ENCODE data around the gene ANO2. TPM values are rescaled to one million over a fixed set of nuclear protein-coding genes. Genes with fewer than 3 reads are reported as not detected.

ANO2 gene
- polyA plus RNA-seq, 1 donor from 2014 or later: 1.8 TPM

DNA sequence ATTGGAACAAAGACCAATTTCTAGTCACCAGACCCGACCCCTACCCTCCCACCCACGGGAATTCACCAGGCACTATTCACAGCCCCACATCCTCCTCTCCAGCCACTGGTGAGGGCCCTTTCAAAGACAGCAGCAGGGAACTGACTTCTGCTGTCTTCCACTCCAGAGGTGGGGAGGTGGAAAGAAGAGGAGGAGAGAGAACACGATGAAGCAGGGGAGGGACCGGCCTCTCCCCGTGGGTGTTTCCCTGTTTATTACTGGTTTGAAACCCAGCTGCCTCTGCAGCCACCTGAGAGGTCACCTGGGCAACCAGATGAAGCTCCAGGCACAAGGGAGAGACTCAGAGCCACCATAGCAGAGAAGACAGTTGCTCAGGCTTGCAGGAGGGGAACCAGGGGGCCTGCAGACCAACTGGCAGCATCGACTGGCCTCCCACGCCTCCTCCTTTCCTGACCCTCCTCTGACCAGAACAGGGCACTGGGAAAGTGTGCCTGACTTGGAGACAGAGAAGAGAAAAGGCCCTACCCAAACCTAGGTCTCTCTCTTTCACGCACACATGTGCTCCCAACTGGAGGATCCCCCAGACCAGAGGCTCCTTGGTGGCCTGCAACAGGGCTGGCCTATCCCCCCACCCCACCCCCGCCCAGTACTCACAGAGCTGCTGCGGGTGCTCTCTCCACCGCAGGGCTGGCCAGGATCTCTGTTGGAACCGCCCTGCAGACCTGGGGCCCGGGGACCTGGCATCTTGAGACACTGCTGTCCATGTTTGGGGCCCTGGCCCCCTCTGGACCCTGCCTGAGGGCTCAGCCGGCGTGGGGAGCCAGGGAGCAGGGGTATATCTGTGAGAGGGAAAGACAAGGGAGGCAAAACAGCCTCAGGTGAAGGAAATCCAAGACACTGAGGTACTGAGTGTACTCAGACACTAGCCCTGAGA lies 22.8 kb downstream of the ANO2 start:
- H3K9me2 ChIP-seq (ENCODE audit: insufficient read depth, low read length): no peaks in the 10 kb centered on the region
- no peak overlapping the region for H3K4me3 ChIP-seq (ENCODE audit: low read length)
- H3K36me3 ChIP-seq (ENCODE audit: insufficient read depth, low read length): no peaks in the 10 kb centered on the region
- H3K27me3 ChIP-seq (ENCODE audit: insufficient read depth, low read depth, low read length): no peaks in the 10 kb centered on the region
- no peaks in the 10 kb centered on the region for H3K79me2 ChIP-seq (replicated peaks; ENCODE audit: insufficient read depth, low read length)
- H3K4me2 ChIP-seq (ENCODE audit: low read length): no peak overlapping the region
- no peak overlapping the region for H3K9ac ChIP-seq (ENCODE audit: low read length)
- no peaks in the 10 kb centered on the region for H3K9me3 ChIP-seq (ENCODE audit: low read length)
- TF ChIP-seq EP300 (conservative IDR thresholded peaks at IDR 0.05; ENCODE audit: poor library complexity, severe bottlenecking) (no peak), RAD21 (conservative IDR thresholded peaks at IDR 0.05) (no peak), EZH2 (IDR thresholded peaks at IDR 0.05; ENCODE audit: borderline replicate concordance, insufficient read depth, low read length, poor library complexity, severe bottlenecking) (no peak), SMC3 (conservative IDR thresholded peaks at IDR 0.05; ENCODE audit: poor library complexity) (no peak), POLR2AphosphoS5 (IDR thresholded peaks at IDR 0.05) (no peak), MXI1 (conservative IDR thresholded peaks at IDR 0.05; ENCODE audit: poor library complexity, severe bottlenecking) (no peak), TAF1 (IDR thresholded peaks at IDR 0.05; ENCODE audit: low read depth) (no peak)
- TF ChIP-seq, protein P1, sequence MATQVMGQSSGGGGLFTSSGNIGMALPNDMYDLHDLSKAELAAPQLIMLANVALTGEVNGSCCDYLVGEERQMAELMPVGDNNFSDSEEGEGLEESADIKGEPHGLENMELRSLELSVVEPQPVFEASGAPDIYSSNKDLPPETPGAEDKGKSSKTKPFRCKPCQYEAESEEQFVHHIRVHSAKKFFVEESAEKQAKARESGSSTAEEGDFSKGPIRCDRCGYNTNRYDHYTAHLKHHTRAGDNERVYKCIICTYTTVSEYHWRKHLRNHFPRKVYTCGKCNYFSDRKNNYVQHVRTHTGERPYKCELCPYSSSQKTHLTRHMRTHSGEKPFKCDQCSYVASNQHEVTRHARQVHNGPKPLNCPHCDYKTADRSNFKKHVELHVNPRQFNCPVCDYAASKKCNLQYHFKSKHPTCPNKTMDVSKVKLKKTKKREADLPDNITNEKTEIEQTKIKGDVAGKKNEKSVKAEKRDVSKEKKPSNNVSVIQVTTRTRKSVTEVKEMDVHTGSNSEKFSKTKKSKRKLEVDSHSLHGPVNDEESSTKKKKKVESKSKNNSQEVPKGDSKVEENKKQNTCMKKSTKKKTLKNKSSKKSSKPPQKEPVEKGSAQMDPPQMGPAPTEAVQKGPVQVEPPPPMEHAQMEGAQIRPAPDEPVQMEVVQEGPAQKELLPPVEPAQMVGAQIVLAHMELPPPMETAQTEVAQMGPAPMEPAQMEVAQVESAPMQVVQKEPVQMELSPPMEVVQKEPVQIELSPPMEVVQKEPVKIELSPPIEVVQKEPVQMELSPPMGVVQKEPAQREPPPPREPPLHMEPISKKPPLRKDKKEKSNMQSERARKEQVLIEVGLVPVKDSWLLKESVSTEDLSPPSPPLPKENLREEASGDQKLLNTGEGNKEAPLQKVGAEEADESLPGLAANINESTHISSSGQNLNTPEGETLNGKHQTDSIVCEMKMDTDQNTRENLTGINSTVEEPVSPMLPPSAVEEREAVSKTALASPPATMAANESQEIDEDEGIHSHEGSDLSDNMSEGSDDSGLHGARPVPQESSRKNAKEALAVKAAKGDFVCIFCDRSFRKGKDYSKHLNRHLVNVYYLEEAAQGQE (IDR thresholded peaks at IDR 0.05; ENCODE audit: borderline replicate concordance): no peak
- TF ChIP-seq, protein P2, sequence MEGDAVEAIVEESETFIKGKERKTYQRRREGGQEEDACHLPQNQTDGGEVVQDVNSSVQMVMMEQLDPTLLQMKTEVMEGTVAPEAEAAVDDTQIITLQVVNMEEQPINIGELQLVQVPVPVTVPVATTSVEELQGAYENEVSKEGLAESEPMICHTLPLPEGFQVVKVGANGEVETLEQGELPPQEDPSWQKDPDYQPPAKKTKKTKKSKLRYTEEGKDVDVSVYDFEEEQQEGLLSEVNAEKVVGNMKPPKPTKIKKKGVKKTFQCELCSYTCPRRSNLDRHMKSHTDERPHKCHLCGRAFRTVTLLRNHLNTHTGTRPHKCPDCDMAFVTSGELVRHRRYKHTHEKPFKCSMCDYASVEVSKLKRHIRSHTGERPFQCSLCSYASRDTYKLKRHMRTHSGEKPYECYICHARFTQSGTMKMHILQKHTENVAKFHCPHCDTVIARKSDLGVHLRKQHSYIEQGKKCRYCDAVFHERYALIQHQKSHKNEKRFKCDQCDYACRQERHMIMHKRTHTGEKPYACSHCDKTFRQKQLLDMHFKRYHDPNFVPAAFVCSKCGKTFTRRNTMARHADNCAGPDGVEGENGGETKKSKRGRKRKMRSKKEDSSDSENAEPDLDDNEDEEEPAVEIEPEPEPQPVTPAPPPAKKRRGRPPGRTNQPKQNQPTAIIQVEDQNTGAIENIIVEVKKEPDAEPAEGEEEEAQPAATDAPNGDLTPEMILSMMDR (IDR thresholded peaks at IDR 0.05; ENCODE audit: poor library complexity, severe bottlenecking): no peak
- H3F3A ChIP-seq (ENCODE audit: insufficient read depth, low read length, poor library complexity, severe bottlenecking): no peaks in the 10 kb centered on the region
- no peak overlapping the region for H2AFZ ChIP-seq (ENCODE audit: low read depth, low read length)
- no peak overlapping the region for H3K27ac ChIP-seq (ENCODE audit: low read length)
- H4K20me1 ChIP-seq (ENCODE audit: insufficient read depth): no peaks in the 10 kb centered on the region

DNA sequence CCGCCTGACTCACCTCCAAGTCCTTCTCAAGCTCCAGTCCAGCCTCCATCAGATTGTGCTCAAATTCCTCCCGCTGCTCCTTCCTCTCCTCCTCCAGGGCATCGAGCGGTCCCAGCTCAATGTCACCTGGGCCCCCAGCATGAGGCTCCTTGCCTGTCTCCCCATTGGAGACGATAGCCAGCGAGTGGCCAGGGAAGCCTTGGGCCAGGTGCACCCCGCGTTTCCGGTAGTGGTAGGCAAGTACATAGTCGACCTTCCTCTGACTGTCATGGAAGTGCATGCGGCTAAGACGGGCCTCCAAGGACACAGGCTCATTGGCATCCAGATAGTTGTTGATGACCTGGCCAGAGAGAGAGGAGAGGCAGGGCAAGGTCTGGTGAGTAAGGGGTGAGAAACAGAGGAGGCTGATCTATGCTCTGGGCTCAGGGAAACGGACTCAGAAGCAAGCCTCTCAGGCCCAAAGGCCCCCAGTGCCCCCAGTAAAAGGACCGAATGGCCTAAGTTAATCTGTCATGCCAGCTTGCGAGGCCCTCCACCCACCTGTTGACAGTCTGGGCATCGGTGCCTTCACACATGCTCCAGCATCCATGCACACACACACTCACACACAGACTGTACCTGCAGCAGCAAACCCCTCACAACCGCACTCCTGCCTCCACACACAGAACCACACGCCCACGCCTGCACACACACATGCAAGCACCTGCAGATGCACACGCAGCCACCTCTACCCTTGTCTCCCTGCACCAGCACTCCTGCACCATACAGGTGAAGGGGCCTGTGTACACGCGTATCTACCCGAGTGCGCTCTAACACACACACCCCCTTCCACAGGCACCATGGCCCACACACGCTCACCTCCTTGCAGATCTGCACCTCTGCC lies 23.8 kb downstream of the ANO2 start:
- Histone ChIP-seq H3K9me3 (ENCODE audit: low read length) (no peaks in the 10 kb centered on the region), H3K9ac (ENCODE audit: low read length) (no peak overlapping the region), H4K20me1 (ENCODE audit: insufficient read depth) (no peaks in the 10 kb centered on the region), H3K79me2 (replicated peaks; ENCODE audit: insufficient read depth, low read length) (no peaks in the 10 kb centered on the region), H3K36me3 (ENCODE audit: insufficient read depth, low read length) (no peaks in the 10 kb centered on the region), H3K27ac (ENCODE audit: low read length) (no peak overlapping the region), H3K9me2 (ENCODE audit: insufficient read depth, low read length) (no peaks in the 10 kb centered on the region), H3K27me3 (ENCODE audit: insufficient read depth, low read depth, low read length) (no peaks in the 10 kb centered on the region), H2AFZ (ENCODE audit: low read depth, low read length) (no peak overlapping the region), H3K4me3 (ENCODE audit: low read length) (no peak overlapping the region), H3K4me2 (ENCODE audit: low read length) (no peak overlapping the region), H3F3A (ENCODE audit: insufficient read depth, low read length, poor library complexity, severe bottlenecking) (no peaks in the 10 kb centered on the region)
- TF ChIP-seq POLR2AphosphoS5 (IDR thresholded peaks at IDR 0.05) (no peak), MXI1 (conservative IDR thresholded peaks at IDR 0.05; ENCODE audit: poor library complexity, severe bottlenecking) (no peak), RAD21 (conservative IDR thresholded peaks at IDR 0.05) (no peak), EP300 (conservative IDR thresholded peaks at IDR 0.05; ENCODE audit: poor library complexity, severe bottlenecking) (no peak), EZH2 (IDR thresholded peaks at IDR 0.05; ENCODE audit: borderline replicate concordance, insufficient read depth, low read length, poor library complexity, severe bottlenecking) (no peak), TAF1 (IDR thresholded peaks at IDR 0.05; ENCODE audit: low read depth) (no peak)
- TF ChIP-seq, protein P1 (IDR thresholded peaks at IDR 0.05; ENCODE audit: borderline replicate concordance): no peak
- TF ChIP-seq, protein P2 (IDR thresholded peaks at IDR 0.05; ENCODE audit: poor library complexity, severe bottlenecking): no peak

Measured in neural cell (in vitro differentiated cells).